GM19099 (cell line): ENCODE results near the gene NIPSNAP2.

ENCODE experiments used
- POLR2A ChIP-seq: IDR thresholded peaks from 3 replicates; pipeline ENCODE4 v1.6.1; 2011; ENCODE audit warnings: low read depth; ENCODE audit not compliant: insufficient read length; ENCODE audit errors: extremely low read depth

Gene NIPSNAP2

GRCh38 chr7:56023500-56023899, 59.1 kb downstream of the NIPSNAP2 start:
- no peak for TF ChIP-seq POLR2A

- no peak for TF ChIP-seq POLR2A
These were observed 62.2 kb downstream of the NIPSNAP2 start for GRCh38 chr7:56026538-56026937.

DNA sequence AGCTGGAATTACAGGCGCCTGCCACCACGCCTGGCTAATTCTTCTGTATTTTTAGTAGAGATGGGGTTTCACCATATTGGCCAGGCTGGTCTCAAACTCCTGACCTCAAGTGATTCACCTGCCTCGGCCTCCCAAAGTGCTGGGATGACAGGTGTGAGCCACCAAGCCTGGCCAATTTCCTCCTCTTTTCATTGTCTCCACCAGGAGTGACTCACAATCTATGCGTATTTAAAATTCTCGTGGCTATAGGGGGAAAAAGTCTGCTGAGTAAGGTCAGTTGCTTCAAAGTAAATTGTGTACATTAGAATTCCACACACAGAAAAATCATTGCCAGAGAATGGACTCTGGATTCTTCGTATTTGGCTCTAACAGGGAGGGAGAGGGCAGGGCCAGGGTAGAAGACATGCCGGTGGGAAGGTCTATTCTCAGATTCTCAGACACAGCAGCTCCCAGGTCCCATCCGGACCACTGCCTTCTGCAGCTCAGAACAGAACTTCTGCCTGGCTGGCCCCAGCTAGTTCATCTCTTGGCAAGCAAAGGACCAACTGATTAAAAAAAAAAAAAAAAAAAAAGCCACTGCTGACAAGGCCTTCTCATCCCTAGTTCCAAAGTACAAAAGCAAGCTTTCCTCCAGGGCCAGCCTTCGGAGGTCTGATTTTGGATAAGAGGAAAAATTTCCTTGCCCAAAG, 64.7 kb downstream of the NIPSNAP2 start:
- no peak for TF ChIP-seq POLR2A

DNA sequence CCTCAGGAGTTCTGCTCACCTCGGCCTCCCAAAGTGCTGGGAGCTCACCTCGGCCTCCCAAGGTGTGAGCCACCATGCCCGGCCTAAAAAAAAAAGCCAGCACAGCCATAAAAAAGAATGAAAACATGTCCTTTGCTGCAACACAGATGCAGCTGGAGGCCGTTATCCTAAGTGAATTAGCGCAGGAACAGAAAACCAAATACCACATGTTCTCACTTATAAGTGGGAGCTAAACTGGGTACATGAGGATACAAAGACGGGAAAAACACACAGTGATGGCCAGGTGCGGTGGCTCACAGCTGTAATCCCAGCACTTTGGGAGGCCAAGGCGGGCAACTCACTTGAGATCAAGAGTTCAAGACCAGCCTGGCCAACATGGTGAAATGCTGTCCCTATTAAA, 66.0 kb downstream of the NIPSNAP2 start:
- no peak for TF ChIP-seq POLR2A

DNA sequence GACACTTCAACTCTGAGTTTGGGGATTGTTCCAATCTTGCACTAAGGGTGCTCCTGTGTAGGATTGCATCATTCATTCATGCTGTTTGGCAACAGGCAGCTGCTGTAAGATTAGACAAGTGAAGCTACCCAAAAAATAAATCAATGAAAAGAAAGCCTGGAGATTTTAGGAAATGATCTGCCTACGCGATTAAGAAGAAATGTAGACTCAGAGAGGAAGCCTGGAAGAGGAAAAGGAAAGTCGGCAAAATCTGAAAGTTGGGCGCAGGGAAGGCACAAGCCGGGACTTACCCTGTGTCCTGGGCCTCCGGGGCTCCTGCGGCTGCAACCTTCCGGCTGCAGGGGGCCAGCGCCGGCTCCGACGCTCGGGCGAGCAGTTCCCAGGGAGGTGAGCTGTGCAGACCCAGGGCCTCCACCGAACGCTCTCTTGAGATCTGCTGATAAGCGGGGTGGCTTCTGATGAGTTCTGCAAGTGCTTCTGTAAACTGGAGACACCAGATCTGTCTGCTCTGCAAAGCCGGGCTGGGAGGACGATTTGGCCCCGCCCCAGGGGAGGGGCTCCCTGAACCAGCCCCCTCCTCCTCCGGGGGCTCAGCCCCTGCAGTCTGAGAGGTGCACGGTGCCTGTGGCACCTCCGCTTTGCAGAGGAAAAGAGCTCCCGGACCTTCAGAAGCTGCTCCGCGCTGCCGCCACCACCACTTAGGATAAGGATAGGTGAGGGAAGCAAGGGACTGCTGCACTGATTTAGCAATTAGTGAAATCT, 69.5 kb downstream of the NIPSNAP2 start:
- TF ChIP-seq POLR2A: peak; percentile 64

- no peak for TF ChIP-seq POLR2A
These were observed 76.3 kb downstream of the NIPSNAP2 start for GRCh38 chr7:56040730-56041129.

GRCh38 chr7:56046721-56047445, 82.5 kb downstream of the NIPSNAP2 start:
- no peak for TF ChIP-seq POLR2A

GRCh38 chr7:56048245-56048644, 83.9 kb downstream of the NIPSNAP2 start:
- TF ChIP-seq POLR2A: no peak
